Keratinocyte (primary cell): ENCODE results near the gene ARHGAP15.

Source experiments
- EZH2 ChIP-seq: IDR thresholded peaks from one replicate; pipeline ENCODE4 v1.6.1; 2012; ENCODE audit warnings: inconsistent platforms, mild to moderate bottlenecking, low read length, moderate library complexity
- TF ChIP-seq, protein P1 (sequence below), 3 experiments: IDR thresholded peaks in 1 of 3; conservative IDR thresholded peaks in 1 of 3; optimal IDR thresholded peaks in 1 of 3; 2 replicates in 2 of 3; 3 replicates in 1 of 3; pipeline versions ENCODE3 to v1.5.1; 2011; ENCODE audit warnings: low read length in 3 of 3, mild to moderate bottlenecking in 3 of 3, moderate library complexity in 2 of 3, control low read depth in 1 of 3, inconsistent platforms in 1 of 3; ENCODE audit not compliant: insufficient read depth in 2 of 3; ENCODE audit errors: extremely low read depth in 1 of 3

DNA sequence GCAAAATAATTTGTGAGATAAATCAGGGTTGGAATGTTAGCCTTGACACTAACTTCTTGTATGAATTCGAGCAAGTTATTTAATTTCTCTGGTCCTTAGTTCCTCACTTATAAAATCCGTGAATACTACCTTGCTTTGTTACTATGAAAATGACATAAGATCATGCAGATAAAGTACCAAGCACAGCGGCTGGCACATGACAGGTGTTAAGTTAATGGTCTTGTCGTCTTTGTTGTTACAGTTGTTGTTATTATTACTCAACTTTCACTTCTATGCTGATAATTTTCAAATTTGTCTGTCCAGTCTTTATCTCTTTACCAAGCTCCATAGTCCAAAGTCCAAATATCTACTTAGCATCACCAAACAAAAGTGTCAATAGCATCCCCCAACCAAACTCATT, 482.1 kb downstream of the ARHGAP15 start:
- TF ChIP-seq, protein P1, sequence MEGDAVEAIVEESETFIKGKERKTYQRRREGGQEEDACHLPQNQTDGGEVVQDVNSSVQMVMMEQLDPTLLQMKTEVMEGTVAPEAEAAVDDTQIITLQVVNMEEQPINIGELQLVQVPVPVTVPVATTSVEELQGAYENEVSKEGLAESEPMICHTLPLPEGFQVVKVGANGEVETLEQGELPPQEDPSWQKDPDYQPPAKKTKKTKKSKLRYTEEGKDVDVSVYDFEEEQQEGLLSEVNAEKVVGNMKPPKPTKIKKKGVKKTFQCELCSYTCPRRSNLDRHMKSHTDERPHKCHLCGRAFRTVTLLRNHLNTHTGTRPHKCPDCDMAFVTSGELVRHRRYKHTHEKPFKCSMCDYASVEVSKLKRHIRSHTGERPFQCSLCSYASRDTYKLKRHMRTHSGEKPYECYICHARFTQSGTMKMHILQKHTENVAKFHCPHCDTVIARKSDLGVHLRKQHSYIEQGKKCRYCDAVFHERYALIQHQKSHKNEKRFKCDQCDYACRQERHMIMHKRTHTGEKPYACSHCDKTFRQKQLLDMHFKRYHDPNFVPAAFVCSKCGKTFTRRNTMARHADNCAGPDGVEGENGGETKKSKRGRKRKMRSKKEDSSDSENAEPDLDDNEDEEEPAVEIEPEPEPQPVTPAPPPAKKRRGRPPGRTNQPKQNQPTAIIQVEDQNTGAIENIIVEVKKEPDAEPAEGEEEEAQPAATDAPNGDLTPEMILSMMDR (optimal IDR thresholded peaks at IDR 0.05 in 1 of 3, IDR thresholded peaks at IDR 0.05 in 1 of 3, conservative IDR thresholded peaks at IDR 0.05 in 1 of 3; ENCODE audit: extremely low read depth in 1 of 3, insufficient read depth in 2 of 3, low read length in 3 of 3) = no peak
- TF ChIP-seq EZH2 = no peak
